Esophagus muscularis mucosa (tissue), 4 donors: Measurements from ENCODE around the gene HTATSF1. TPM values are rescaled to one million over a fixed set of nuclear protein-coding genes. Genes with fewer than 3 reads are reported as not detected.

Source experiments
- DNase-seq: peaks from one replicate; pipeline ENCODE4 v3.0.0-alpha.2; 2017; ENCODE audit errors: extremely low spot score
- H3K27ac ChIP-seq, 4 donors: fragments of 200-600 bp; sonication (generic); replicated peaks in 1 of 4; 1 replicate in 3 of 4; 2 replicates in 1 of 4; pipeline ENCODE4 v1.5.1; 2016 to 2019; ENCODE audit warnings: mild to moderate bottlenecking in 1 of 4
- H3K27me3 ChIP-seq, 4 donors: fragments of 200-600 bp; sonication (generic); one replicate each; pipeline versions ENCODE4 v1.5.1 to v1.6.0; 2016 to 2019
- H3K36me3 ChIP-seq, 4 donors: fragments of 200-600 bp; sonication (generic); one replicate each; pipeline ENCODE4 v1.5.1; 2016 to 2019
- H3K4me1 ChIP-seq, 4 donors: fragments of 200-600 bp; sonication (generic); one replicate each; pipeline ENCODE4 v1.5.1; 2016 to 2019
- H3K4me3 ChIP-seq, 4 donors: fragments of 200-600 bp; sonication (generic); 1 replicate in 2 of 4; 2 replicates in 2 of 4; pipeline ENCODE4 v1.5.1; 2016 to 2019; ENCODE audit warnings: mild to moderate bottlenecking in 4 of 4, moderate library complexity in 1 of 4
- H3K9me3 ChIP-seq, 4 donors: fragments of 200-600 bp; sonication (generic); 1 replicate in 3 of 4; 2 replicates in 1 of 4; pipeline ENCODE4 v1.5.1; 2016 to 2019
- CTCF ChIP-seq, 3 experiments: fragments of 200-600 bp in 2 of 3; fragments of 450-650 bp in 1 of 3; sonication (generic) in 2 of 3; IDR thresholded peaks; one replicate each; pipeline ENCODE4 v1.5.1; 2017 to 2019; ENCODE audit warnings: antibody characterized with exemption in 3 of 3, mild to moderate bottlenecking in 2 of 3, moderate library complexity in 1 of 3
- EP300 ChIP-seq: sonication (generic); formaldehyde crosslinking; IDR thresholded peaks from one replicate; pipeline ENCODE4 v1.6.1; 2017; ENCODE audit warnings: antibody characterized with exemption
- POLR2A ChIP-seq: fragments of 450-650 bp; IDR thresholded peaks from one replicate; pipeline ENCODE4 v1.6.1; 2017; ENCODE audit warnings: antibody characterized with exemption, moderate library complexity, mild to moderate bottlenecking, low read depth
- POLR2AphosphoS5 ChIP-seq, 2 donors: sonication (generic); formaldehyde crosslinking; IDR thresholded peaks; one replicate each; pipeline ENCODE4 v1.6.1; 2017; ENCODE audit warnings: antibody characterized with exemption in 2 of 2
- WGBS: methylation state at CpG from one replicate; pipeline ENCODE4 v1.1.5; 2018; 5-methylcytosine and 5-hydroxymethylcytosine counted together
- intact Hi-C: fragments of 100-400 bp; cut with DNase I; formaldehyde crosslinking; loops from one replicate; pipeline ENCODE4 v1.15.1; 2023
- total RNA-seq, 4 donors: library from RNA; depleted of rRNA; stranded (reverse); fragments of >200 nt; gene quantifications; one replicate each; pipeline versions ENCODE4 v1.1.0 to v1.2.1, GENCODE V29; 2016

HTATSF1 gene
- total RNA-seq, 4 donors from 2014 or later, result 47.7 to 59.8 (median 55.4) TPM

- H3K36me3 ChIP-seq, result no peaks in the 10 kb centered on the region
- H3K9me3 ChIP-seq, result no peaks in the 10 kb centered on the region
- H3K27ac ChIP-seq, result no peak overlapping the region
- WGBS, result 22% methylated on average over 4 of the region's 4 CpGs
- no peak for TF ChIP-seq POLR2AphosphoS5 (IDR thresholded peaks at IDR 0.05)
- no peak for TF ChIP-seq CTCF (IDR thresholded peaks at IDR 0.05)
- TF ChIP-seq EP300, result no peak
- TF ChIP-seq POLR2A, result no peak
- H3K27me3 ChIP-seq, result no peaks in the 10 kb centered on the region
- peaks cover 0 to 4% (median 2%) of the 10 kb centered on the region in 4 donors for H3K4me1 ChIP-seq
- DNase-seq, result no peak
- H3K4me3 ChIP-seq, result no peak overlapping the region
- intact Hi-C loops, result no loop called here
These were observed 17.0 kb upstream of the HTATSF1 start for GRCh38 chrX:136480383-136480782.

GRCh38 chrX:136487647-136488046 lies 9.7 kb upstream of the HTATSF1 start, which contains the start of gene BRS3:
Gene BRS3 (plus strand): TSS chrX:136487947. CDS start chrX:136488115, 168 bp downstream.
- Histone ChIP-seq H3K4me1 (no peaks in the 10 kb centered on the region), H3K27me3 (peaks cover 0 to 14% (median 5%) of the 10 kb centered on the region in 4 donors), H3K9me3 (no peaks in the 10 kb centered on the region), H3K27ac (no peak within 1 kb of the TSS), H3K36me3 (no peaks in the 10 kb centered on the region), H3K4me3 (no peak within 1 kb of the TSS)
- no peak for DNase-seq
- intact Hi-C loops, result no loop called here
- WGBS, result 63% methylated on average over 4 of the region's 4 CpGs
- TF ChIP-seq POLR2A (no peak), POLR2AphosphoS5 (IDR thresholded peaks at IDR 0.05) (no peak), CTCF (IDR thresholded peaks at IDR 0.05) (no peak), EP300 (no peak)

- intact Hi-C loops, result no loop called here
- H3K4me1 ChIP-seq, result no peaks in the 10 kb centered on the region
These were observed 8.7 kb upstream of the HTATSF1 start for GRCh38 chrX:136488706-136489105.

GRCh38 chrX:136491832-136492231 lies 5.6 kb upstream of the HTATSF1 start:
- intact Hi-C loops, result no loop called here
- 69% methylated on average over 6 of the region's 6 CpGs for WGBS

More at GRCh38 chrX:136488706-136489105, 8.7 kb upstream of the HTATSF1 start:
- Histone ChIP-seq H3K9me3 (no peaks in the 10 kb centered on the region), H3K27me3 (peaks cover 0 to 14% (median 5%) of the 10 kb centered on the region in 4 donors), H3K36me3 (no peaks in the 10 kb centered on the region), H3K27ac (no peak overlapping the region), H3K4me3 (no peak overlapping the region)
- TF ChIP-seq POLR2A, result no peak
- TF ChIP-seq CTCF (IDR thresholded peaks at IDR 0.05), result no peak
- no peak for TF ChIP-seq EP300
- TF ChIP-seq POLR2AphosphoS5 (IDR thresholded peaks at IDR 0.05), result no peak
- 49% methylated on average over 5 of the region's 5 CpGs for WGBS
- no peak for DNase-seq

More at GRCh38 chrX:136491832-136492231, 5.6 kb upstream of the HTATSF1 start:
- TF ChIP-seq EP300 (no peak), CTCF (IDR thresholded peaks at IDR 0.05) (no peak), POLR2AphosphoS5 (IDR thresholded peaks at IDR 0.05) (no peak), POLR2A (no peak)
- Histone ChIP-seq H3K9me3 (no peaks in the 10 kb centered on the region), H3K4me3 (no peak overlapping the region), H3K27ac (no peak overlapping the region), H3K4me1 (peaks cover 0 to 5% (median 4%) of the 10 kb centered on the region in 4 donors), H3K36me3 (no peaks in the 10 kb centered on the region), H3K27me3 (peaks cover 0 to 14% (median 3%) of the 10 kb centered on the region in 4 donors)
- no peak for DNase-seq
